Liver (tissue), 9 donors: ENCODE results near the gene GSTP1. TPM values are rescaled to one million over a fixed set of nuclear protein-coding genes. Genes with fewer than 3 reads are reported as not detected.

Source experiments
- DNase-seq: peaks from one replicate; pipeline ENCODE4 v3.0.0-alpha.2; 2017; ENCODE audit warnings: low spot score
- H3K27ac ChIP-seq, 2 donors: one replicate each; pipeline ENCODE4 v1.7.0; 2013; ENCODE audit warnings: inconsistent platforms in 2 of 2, low read length in 2 of 2, control low read depth in 1 of 2, low read depth in 1 of 2, mild to moderate bottlenecking in 1 of 2
- H3K27me3 ChIP-seq, 4 donors: one replicate each; pipeline versions ENCODE4 v1.6.1 to v1.7.0; 2013; ENCODE audit warnings: low read length in 3 of 4, inconsistent platforms in 1 of 4, mild to moderate bottlenecking in 1 of 4, moderate library complexity in 1 of 4; ENCODE audit not compliant: control insufficient read depth in 4 of 4, insufficient read depth in 4 of 4
- H3K36me3 ChIP-seq, 4 donors: one replicate each; pipeline versions ENCODE4 v1.6.1 to v1.7.0; 2013; ENCODE audit warnings: low read length in 3 of 4, mild to moderate bottlenecking in 3 of 4, low read depth in 1 of 4, moderate library complexity in 1 of 4; ENCODE audit not compliant: control insufficient read depth in 4 of 4, insufficient read depth in 3 of 4
- H3K4me1 ChIP-seq, 4 donors: one replicate each; pipeline versions ENCODE4 v1.6.1 to v1.7.0; 2013; ENCODE audit warnings: low read length in 3 of 4, mild to moderate bottlenecking in 3 of 4, moderate library complexity in 1 of 4; ENCODE audit not compliant: control insufficient read depth in 4 of 4, insufficient read depth in 4 of 4
- H3K4me3 ChIP-seq, 3 donors: one replicate each; pipeline versions ENCODE4 v1.6.1 to v1.7.0; 2013; ENCODE audit warnings: low read length in 3 of 3, control low read depth in 1 of 3, low read depth in 1 of 3, mild to moderate bottlenecking in 1 of 3
- H3K9ac ChIP-seq, 2 donors: one replicate each; pipeline ENCODE4 v1.7.0; 2013; ENCODE audit warnings: low read length in 2 of 2, mild to moderate bottlenecking in 2 of 2, moderate library complexity in 2 of 2, control low read depth in 1 of 2, low read depth in 1 of 2
- H3K9me3 ChIP-seq, 4 donors: one replicate each; pipeline versions ENCODE4 v1.6.1 to v1.7.0; 2013; ENCODE audit warnings: low read length in 3 of 4; ENCODE audit not compliant: control insufficient read depth in 4 of 4
- EGR1 ChIP-seq, 2 donors: IDR thresholded peaks; 2 replicates each; pipeline ENCODE4 v1.6.1; 2016 to 2018; ENCODE audit warnings: antibody characterized with exemption in 2 of 2, low read depth in 2 of 2
- FOXA1 ChIP-seq: IDR thresholded peaks from 2 replicates; pipeline ENCODE4 v1.6.1; 2016; ENCODE audit warnings: antibody characterized with exemption
- GABPA ChIP-seq, 2 donors: IDR thresholded peaks in 1 of 2; conservative IDR thresholded peaks in 1 of 2; 2 replicates each; pipeline ENCODE4 v1.6.1; 2016; ENCODE audit warnings: antibody characterized with exemption in 2 of 2, mild to moderate bottlenecking in 1 of 2, moderate library complexity in 1 of 2
- HNF4A ChIP-seq, 2 donors: conservative IDR thresholded peaks; 2 replicates each; pipeline ENCODE4 v1.6.1; 2016; ENCODE audit warnings: antibody characterized with exemption in 2 of 2, mild to moderate bottlenecking in 2 of 2
- HNF4G ChIP-seq: IDR thresholded peaks from 2 replicates; pipeline ENCODE4 v1.6.1; 2016; ENCODE audit warnings: antibody characterized with exemption
- JUND ChIP-seq, 2 donors: IDR thresholded peaks; 2 replicates each; pipeline ENCODE4 v1.6.1; 2016; ENCODE audit warnings: antibody characterized with exemption in 2 of 2
- NR2F2 ChIP-seq: IDR thresholded peaks from 2 replicates; pipeline ENCODE4 v1.6.1; 2016; ENCODE audit warnings: antibody characterized with exemption
- RAD21 ChIP-seq, 2 donors: IDR thresholded peaks; 2 replicates each; pipeline ENCODE4 v1.6.1; 2016; ENCODE audit warnings: antibody characterized with exemption in 2 of 2, mild to moderate bottlenecking in 2 of 2
- SP1 ChIP-seq: IDR thresholded peaks from 2 replicates; pipeline ENCODE4 v1.6.1; 2018; ENCODE audit warnings: antibody characterized with exemption, mild to moderate bottlenecking
- TAF1 ChIP-seq: conservative IDR thresholded peaks from 2 replicates; pipeline ENCODE4 v1.6.1; 2016; ENCODE audit warnings: antibody characterized with exemption, mild to moderate bottlenecking
- YY1 ChIP-seq: IDR thresholded peaks from 2 replicates; pipeline ENCODE4 v1.6.1; 2016; ENCODE audit warnings: antibody characterized with exemption, mild to moderate bottlenecking
- WGBS: extraction: QIAGEN DNeasy Blood & Tissue Kit; methylation state at CpG from one replicate; pipeline ENCODE4 v1.1.7; 2013; 5-methylcytosine and 5-hydroxymethylcytosine counted together
- polyA plus RNA-seq, 2 donors: library from polyadenylated mRNA; stranded (reverse) in 1 of 2; unstranded in 1 of 2; fragments of 200-250 nt in 1 of 2; fragments of >200 nt in 1 of 2; fragmentation: Nextera tagmentation in 1 of 2; extraction: Ambion mirVana in 1 of 2; gene quantifications; one replicate each; pipeline versions ENCODE4 v1.2.1 to v1.2.3, GENCODE V29; 2013 to 2015
- total RNA-seq, 2 donors: library from RNA; depleted of rRNA; stranded (reverse); fragments of >200 nt; gene quantifications; one replicate each; pipeline ENCODE4 v1.2.3, GENCODE V29; 2014
- TF ChIP-seq, protein P1 (sequence below): IDR thresholded peaks from 2 replicates; pipeline ENCODE4 v1.6.1; 2016; ENCODE audit warnings: antibody characterized with exemption, mild to moderate bottlenecking
- TF ChIP-seq, protein P2 (sequence below): IDR thresholded peaks from 2 replicates; pipeline ENCODE4 v1.6.1; 2016; ENCODE audit warnings: antibody characterized with exemption
- TF ChIP-seq, protein P3 (sequence below): fragments of 150-350 bp; IDR thresholded peaks from 2 replicates; pipeline ENCODE4 v1.5.1; 2017; ENCODE audit warnings: improper control_type of control experiment, low read depth, low read length; ENCODE audit not compliant: missing input control
- donor health status: healthy.
- donor health status: healthy.
- donor health status: healthy.
- donor health status: healthy.
- donor health status: healthy.

The GSTP1 gene
- total and polyA plus RNA-seq, 4 donors, result 25.6 to 228 (median 44.8) TPM

DNA sequence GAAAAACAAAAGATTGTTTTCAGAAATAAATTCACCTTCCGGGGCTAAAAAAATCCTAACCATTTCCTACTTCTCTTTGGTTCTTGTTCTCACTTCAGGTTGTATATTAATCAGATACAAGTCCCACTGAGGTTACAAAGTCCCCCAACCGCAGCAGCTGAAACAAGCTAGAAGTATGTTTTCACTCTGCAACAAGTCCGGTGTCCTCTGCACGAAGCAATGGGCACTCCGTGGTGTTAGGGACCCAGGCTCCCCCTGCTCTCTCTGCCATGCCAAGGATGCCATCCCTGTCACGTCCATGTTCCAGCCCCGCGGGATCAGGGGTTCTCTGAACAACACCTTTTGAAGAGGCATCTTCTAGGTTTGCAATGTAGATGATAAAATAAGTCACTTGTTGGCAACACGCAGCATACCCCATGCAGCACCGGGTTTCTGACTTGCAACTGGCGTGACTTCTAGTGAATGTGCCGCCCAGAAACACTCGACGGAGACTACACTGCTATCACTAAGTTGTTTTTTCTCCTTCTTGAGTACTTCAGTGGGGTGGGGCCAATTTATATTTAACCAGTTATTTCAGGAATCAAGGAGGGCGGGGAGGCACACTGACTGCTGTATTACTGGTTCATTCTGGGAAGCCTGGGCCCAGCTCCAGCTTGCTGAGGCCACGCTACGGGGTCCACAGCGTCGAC is 25.4 kb upstream of the GSTP1 start:
- 40% methylated on average over 19 of the region's 19 CpGs for WGBS
- DNase-seq, result no peak
- Histone ChIP-seq H3K9ac (no peak overlapping the region), H3K4me3 (no peak overlapping the region), H3K27ac (no peak overlapping the region), H3K27me3 (no peaks in the 10 kb centered on the region), H3K9me3 (no peaks in the 10 kb centered on the region), H3K4me1 (peaks cover under 1 to 5% (median 5%) of the 10 kb centered on the region in 4 donors), H3K36me3 (no peaks in the 10 kb centered on the region)
- no peak for TF ChIP-seq NR2F2
- peak; percentile 12 for TF ChIP-seq YY1

DNA sequence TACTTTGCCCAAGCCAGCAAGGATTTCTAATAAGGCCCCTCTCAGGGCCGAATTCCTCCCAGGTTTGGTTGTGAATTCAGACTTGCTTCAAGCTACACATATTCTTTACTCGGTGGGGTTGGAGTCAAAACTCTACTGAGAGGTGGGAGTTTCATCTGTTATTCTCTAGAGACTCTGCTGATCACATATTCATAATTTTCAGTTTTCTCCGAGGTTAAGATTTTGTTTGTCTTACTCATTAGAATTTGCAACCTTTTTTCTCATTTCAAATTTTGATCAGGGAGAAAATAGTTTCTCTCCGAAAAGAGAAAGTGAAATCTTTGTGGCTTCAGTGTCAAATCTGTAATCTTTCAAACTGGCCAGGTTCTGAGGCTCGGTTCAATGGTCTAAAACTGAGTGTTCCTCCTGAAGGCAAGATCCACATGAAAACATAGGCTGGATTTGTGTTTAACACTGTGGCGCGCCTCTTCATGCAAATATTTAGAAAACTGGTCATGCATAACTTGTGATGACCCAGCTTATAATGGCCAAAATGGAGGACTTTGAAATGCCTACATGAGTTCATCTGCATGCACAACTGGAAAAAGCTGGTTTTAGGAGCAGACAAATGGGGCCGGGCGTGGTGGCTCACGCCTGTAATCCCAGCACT is 21.5 kb upstream of the GSTP1 start:
- TF ChIP-seq HNF4G, result no peak
- peak; percentile 22 for TF ChIP-seq YY1
- no peak for TF ChIP-seq RAD21 (IDR thresholded peaks at IDR 0.05)
- TF ChIP-seq HNF4A (conservative IDR thresholded peaks at IDR 0.05), result peak in 1 of 2 donors; percentile 20
- 65% methylated on average over 10 of the region's 10 CpGs for WGBS
- peaks cover 5 to 9% (median 6%) of the 10 kb centered on the region in 4 donors for H3K4me1 ChIP-seq
- DNase-seq, result no peak
- no peak overlapping the region for H3K4me3 ChIP-seq
- H3K9ac ChIP-seq, result no peak overlapping the region
- no peaks in the 10 kb centered on the region for H3K27me3 ChIP-seq
- H3K9me3 ChIP-seq, result no peaks in the 10 kb centered on the region
- no peaks in the 10 kb centered on the region for H3K36me3 ChIP-seq
- peak overlapping the region; percentile 49 to 93 for H3K27ac ChIP-seq

DNA sequence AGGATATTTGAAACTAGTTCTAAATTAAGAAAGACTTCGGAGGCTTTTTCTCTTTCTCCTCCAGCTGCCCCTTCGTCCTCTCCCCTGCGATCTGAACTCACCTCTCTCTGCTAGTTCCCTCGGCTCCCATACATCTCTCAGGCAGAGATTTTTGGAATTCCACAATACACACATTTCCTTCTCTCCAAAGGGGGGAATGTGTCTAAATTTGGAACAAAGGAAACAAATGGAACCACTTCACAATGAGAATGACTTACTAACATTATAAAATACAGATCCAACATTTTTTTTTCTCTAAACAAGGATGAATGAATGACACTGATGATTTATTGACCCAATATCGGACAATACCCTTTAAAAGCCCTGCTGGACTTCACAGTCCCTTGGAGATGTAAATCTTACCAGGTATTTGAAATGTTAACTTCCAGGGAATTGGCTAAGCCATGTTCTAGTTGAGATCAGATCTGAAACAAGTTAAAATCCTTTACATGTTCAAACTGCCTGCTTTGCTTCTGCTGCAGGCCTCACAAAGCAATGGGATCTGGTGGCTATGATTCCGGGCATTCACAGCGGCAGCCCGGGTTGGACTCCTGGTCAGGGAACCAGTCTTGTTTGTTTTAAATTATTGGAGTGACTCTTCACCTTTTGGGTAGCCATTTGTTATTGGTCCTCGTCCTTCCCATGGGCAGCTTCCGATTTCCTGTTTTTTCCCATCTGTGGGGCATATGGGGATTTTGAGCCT is 20.5 kb upstream of the GSTP1 start:
- H3K27ac ChIP-seq, result peak overlapping the region; percentile 74 to 93
- H3K4me1 ChIP-seq, result peaks cover 3 to 9% (median 6%) of the 10 kb centered on the region in 4 donors
- no peak for DNase-seq
- no peak overlapping the region for H3K4me3 ChIP-seq
- H3K9me3 ChIP-seq, result no peaks in the 10 kb centered on the region
- no peaks in the 10 kb centered on the region for H3K36me3 ChIP-seq
- H3K27me3 ChIP-seq, result no peaks in the 10 kb centered on the region
- H3K9ac ChIP-seq, result no peak overlapping the region
- TF ChIP-seq FOXA1 (no peak), JUND (IDR thresholded peaks at IDR 0.05) (no peak), YY1 (no peak), EGR1 (IDR thresholded peaks at IDR 0.05; ENCODE audit: low read depth in 2 of 2) (no peak), SP1 (peak; percentile 49), HNF4A (conservative IDR thresholded peaks at IDR 0.05) (peak; percentile 22 to 32), RAD21 (IDR thresholded peaks at IDR 0.05) (no peak), GABPA (IDR thresholded peaks at IDR 0.05 in 1 of 2, conservative IDR thresholded peaks at IDR 0.05 in 1 of 2) (no peak), TAF1 (no peak)
- TF ChIP-seq, protein P1, sequence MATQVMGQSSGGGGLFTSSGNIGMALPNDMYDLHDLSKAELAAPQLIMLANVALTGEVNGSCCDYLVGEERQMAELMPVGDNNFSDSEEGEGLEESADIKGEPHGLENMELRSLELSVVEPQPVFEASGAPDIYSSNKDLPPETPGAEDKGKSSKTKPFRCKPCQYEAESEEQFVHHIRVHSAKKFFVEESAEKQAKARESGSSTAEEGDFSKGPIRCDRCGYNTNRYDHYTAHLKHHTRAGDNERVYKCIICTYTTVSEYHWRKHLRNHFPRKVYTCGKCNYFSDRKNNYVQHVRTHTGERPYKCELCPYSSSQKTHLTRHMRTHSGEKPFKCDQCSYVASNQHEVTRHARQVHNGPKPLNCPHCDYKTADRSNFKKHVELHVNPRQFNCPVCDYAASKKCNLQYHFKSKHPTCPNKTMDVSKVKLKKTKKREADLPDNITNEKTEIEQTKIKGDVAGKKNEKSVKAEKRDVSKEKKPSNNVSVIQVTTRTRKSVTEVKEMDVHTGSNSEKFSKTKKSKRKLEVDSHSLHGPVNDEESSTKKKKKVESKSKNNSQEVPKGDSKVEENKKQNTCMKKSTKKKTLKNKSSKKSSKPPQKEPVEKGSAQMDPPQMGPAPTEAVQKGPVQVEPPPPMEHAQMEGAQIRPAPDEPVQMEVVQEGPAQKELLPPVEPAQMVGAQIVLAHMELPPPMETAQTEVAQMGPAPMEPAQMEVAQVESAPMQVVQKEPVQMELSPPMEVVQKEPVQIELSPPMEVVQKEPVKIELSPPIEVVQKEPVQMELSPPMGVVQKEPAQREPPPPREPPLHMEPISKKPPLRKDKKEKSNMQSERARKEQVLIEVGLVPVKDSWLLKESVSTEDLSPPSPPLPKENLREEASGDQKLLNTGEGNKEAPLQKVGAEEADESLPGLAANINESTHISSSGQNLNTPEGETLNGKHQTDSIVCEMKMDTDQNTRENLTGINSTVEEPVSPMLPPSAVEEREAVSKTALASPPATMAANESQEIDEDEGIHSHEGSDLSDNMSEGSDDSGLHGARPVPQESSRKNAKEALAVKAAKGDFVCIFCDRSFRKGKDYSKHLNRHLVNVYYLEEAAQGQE, result peak; percentile 23
- TF ChIP-seq, protein P2, sequence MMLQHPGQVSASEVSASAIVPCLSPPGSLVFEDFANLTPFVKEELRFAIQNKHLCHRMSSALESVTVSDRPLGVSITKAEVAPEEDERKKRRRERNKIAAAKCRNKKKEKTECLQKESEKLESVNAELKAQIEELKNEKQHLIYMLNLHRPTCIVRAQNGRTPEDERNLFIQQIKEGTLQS, result no peak
- TF ChIP-seq, protein P3, sequence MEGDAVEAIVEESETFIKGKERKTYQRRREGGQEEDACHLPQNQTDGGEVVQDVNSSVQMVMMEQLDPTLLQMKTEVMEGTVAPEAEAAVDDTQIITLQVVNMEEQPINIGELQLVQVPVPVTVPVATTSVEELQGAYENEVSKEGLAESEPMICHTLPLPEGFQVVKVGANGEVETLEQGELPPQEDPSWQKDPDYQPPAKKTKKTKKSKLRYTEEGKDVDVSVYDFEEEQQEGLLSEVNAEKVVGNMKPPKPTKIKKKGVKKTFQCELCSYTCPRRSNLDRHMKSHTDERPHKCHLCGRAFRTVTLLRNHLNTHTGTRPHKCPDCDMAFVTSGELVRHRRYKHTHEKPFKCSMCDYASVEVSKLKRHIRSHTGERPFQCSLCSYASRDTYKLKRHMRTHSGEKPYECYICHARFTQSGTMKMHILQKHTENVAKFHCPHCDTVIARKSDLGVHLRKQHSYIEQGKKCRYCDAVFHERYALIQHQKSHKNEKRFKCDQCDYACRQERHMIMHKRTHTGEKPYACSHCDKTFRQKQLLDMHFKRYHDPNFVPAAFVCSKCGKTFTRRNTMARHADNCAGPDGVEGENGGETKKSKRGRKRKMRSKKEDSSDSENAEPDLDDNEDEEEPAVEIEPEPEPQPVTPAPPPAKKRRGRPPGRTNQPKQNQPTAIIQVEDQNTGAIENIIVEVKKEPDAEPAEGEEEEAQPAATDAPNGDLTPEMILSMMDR, result no peak
- 74% methylated on average over 10 of the region's 10 CpGs for whole genome bisulfite sequencing
